ENCODE measurements around the gene DCUN1D2.
A peak's percentile ranks its signal among the peaks of the same experiment; 100 is the strongest.
"Not testable (repeated sequence)": the region's sequence is repeated elsewhere in the genome, so short reads cannot be mapped to it uniquely, and the experiment has no call there.

Gene DCUN1D2

GRCh38 chr13:113489549-113490495 lies 689 bp downstream of the DCUN1D2 start:
- DNase-seq (ENCODE audit: low spot score), result peak; percentile 22

- no peak for DNase-seq (ENCODE audit: low spot score)
Observed at GRCh38 chr13:113489171-113489548, 1.4 kb downstream of the DCUN1D2 start.

GRCh38 chr13:113488283-113488682 lies 2.2 kb downstream of the DCUN1D2 start:
- DNase-seq (ENCODE audit: low spot score), result no peak

GRCh38 chr13:113486698-113487097 lies 3.8 kb downstream of the DCUN1D2 start:
- no peak for DNase-seq (ENCODE audit: low spot score)

- no peak for DNase-seq (ENCODE audit: low spot score)
Observed at GRCh38 chr13:113485545-113485944, 5.0 kb downstream of the DCUN1D2 start.

GRCh38 chr13:113483504-113484293 lies 6.8 kb downstream of the DCUN1D2 start:
- peak; percentile 69 for DNase-seq (ENCODE audit: low spot score)

- no peak for DNase-seq (ENCODE audit: low spot score)
Observed at GRCh38 chr13:113483081-113483480, 7.4 kb downstream of the DCUN1D2 start.

- no peak for DNase-seq (ENCODE audit: low spot score)
Observed at GRCh38 chr13:113479179-113479578, 11.3 kb downstream of the DCUN1D2 start.

- DNase-seq (ENCODE audit: low spot score), result no peak
Observed at GRCh38 chr13:113477724-113478123, 12.8 kb downstream of the DCUN1D2 start.

- no peak for DNase-seq (ENCODE audit: low spot score)
Observed at GRCh38 chr13:113476811-113477210, 13.7 kb downstream of the DCUN1D2 start.

- DNase-seq (ENCODE audit: low spot score), result no peak
Observed at GRCh38 chr13:113475911-113476310, 14.6 kb downstream of the DCUN1D2 start.

- DNase-seq (ENCODE audit: low spot score), result no peak
Observed at GRCh38 chr13:113475280-113475679, 15.2 kb downstream of the DCUN1D2 start.

GRCh38 chr13:113474179-113474578 lies 16.3 kb downstream of the DCUN1D2 start:
- no peak for DNase-seq (ENCODE audit: low spot score)

- no peak for DNase-seq (ENCODE audit: low spot score)
Observed at GRCh38 chr13:113472355-113473025, 18.0 kb downstream of the DCUN1D2 start.

- no peak for DNase-seq (ENCODE audit: low spot score)
Observed at GRCh38 chr13:113471844-113472243, 18.7 kb downstream of the DCUN1D2 start.

- DNase-seq (ENCODE audit: low spot score), result not testable (repeated sequence)
Observed at GRCh38 chr13:113470635-113471163, 19.8 kb downstream of the DCUN1D2 start.

GRCh38 chr13:113470073-113470472 lies 20.4 kb downstream of the DCUN1D2 start:
- no peak for DNase-seq (ENCODE audit: low spot score)

GRCh38 chr13:113469582-113469981 lies 20.9 kb downstream of the DCUN1D2 start:
- DNase-seq (ENCODE audit: low spot score), result no peak

- no peak for DNase-seq (ENCODE audit: low spot score)
Observed at GRCh38 chr13:113468472-113469201, 21.9 kb downstream of the DCUN1D2 start.

- DNase-seq (ENCODE audit: low spot score), result no peak
Observed at GRCh38 chr13:113468029-113468428, 22.5 kb downstream of the DCUN1D2 start.

- DNase-seq (ENCODE audit: low spot score), result no peak
Observed at GRCh38 chr13:113466383-113466782, 24.1 kb downstream of the DCUN1D2 start.

Measured in pons (tissue), 1 donor.